ENCODE measurements around the gene ARFGAP3.

- TF ChIP-seq YY1 (IDR thresholded peaks at IDR 0.05; ENCODE audit: low read depth), result no peak
- TF ChIP-seq, protein P1, sequence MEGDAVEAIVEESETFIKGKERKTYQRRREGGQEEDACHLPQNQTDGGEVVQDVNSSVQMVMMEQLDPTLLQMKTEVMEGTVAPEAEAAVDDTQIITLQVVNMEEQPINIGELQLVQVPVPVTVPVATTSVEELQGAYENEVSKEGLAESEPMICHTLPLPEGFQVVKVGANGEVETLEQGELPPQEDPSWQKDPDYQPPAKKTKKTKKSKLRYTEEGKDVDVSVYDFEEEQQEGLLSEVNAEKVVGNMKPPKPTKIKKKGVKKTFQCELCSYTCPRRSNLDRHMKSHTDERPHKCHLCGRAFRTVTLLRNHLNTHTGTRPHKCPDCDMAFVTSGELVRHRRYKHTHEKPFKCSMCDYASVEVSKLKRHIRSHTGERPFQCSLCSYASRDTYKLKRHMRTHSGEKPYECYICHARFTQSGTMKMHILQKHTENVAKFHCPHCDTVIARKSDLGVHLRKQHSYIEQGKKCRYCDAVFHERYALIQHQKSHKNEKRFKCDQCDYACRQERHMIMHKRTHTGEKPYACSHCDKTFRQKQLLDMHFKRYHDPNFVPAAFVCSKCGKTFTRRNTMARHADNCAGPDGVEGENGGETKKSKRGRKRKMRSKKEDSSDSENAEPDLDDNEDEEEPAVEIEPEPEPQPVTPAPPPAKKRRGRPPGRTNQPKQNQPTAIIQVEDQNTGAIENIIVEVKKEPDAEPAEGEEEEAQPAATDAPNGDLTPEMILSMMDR (IDR thresholded peaks at IDR 0.05), result no peak
- TF ChIP-seq TEAD4 (IDR thresholded peaks at IDR 0.05; ENCODE audit: borderline replicate concordance, insufficient read depth), result no peak
- no peak for TF ChIP-seq EP300 (IDR thresholded peaks at IDR 0.05; ENCODE audit: borderline replicate concordance in 1 of 2, low read depth in 1 of 2, low read length in 1 of 2)
- TF ChIP-seq POLR2AphosphoS5 (IDR thresholded peaks at IDR 0.05; ENCODE audit: low read depth, low read length), result no peak
- no peak for TF ChIP-seq CHD2 (IDR thresholded peaks at IDR 0.05; ENCODE audit: low read length, partially characterized antibody)
- peak; percentile 57; the same call in 1 of the 2 replicates for TF ChIP-seq JUND (IDR thresholded peaks at IDR 0.05)
Measured at GRCh38 chr22:42863349-42863961, 6.4 kb upstream of the ARFGAP3 start.

Measured in SK-N-SH (cell line).